Parathyroid adenoma (tissue), 2 donors: ENCODE measurements around the gene INAFM2.

ENCODE experiments used
- H2AFZ ChIP-seq: fragments of 300-600 bp; sonication (generic); one replicate; pipeline ENCODE4 v1.7.0; 2017; ENCODE audit warnings: antibody characterized with exemption, mild to moderate bottlenecking
- H3K27ac ChIP-seq: fragments of 300-600 bp; sonication (generic); one replicate; pipeline ENCODE4 v1.7.0; 2017
- H3K27me3 ChIP-seq: fragments of 300-600 bp; sonication (generic); one replicate; pipeline ENCODE4 v1.7.0; 2017; ENCODE audit warnings: low read length; ENCODE audit not compliant: control insufficient read depth, insufficient read depth
- H3K36me3 ChIP-seq: fragments of 300-600 bp; sonication (generic); one replicate; pipeline ENCODE4 v1.7.0; 2017; ENCODE audit warnings: low read length; ENCODE audit not compliant: control insufficient read depth, insufficient read depth
- H3K4me1 ChIP-seq: fragments of 300-600 bp; sonication (generic); one replicate; pipeline ENCODE4 v1.7.0; 2017; ENCODE audit warnings: control low read depth
- H3K4me2 ChIP-seq: fragments of 300-600 bp; sonication (generic); one replicate; pipeline ENCODE4 v1.7.0; 2017; ENCODE audit warnings: low read length
- H3K4me3 ChIP-seq: fragments of 300-600 bp; sonication (generic); one replicate; pipeline ENCODE4 v1.7.0; 2017; ENCODE audit warnings: low read depth, low read length
- H3K79me2 ChIP-seq: fragments of 300-600 bp; sonication (generic); one replicate; pipeline ENCODE4 v1.7.0; 2017; ENCODE audit warnings: control low read depth
- H3K9ac ChIP-seq: fragments of 300-600 bp; sonication (generic); one replicate; pipeline ENCODE4 v1.7.0; 2017; ENCODE audit warnings: mild to moderate bottlenecking
- H3K9me3 ChIP-seq: fragments of 300-600 bp; sonication (generic); one replicate; pipeline ENCODE4 v1.7.0; 2017; ENCODE audit warnings: low read length; ENCODE audit not compliant: control insufficient read depth
- CTCF ChIP-seq: fragments of 300-600 bp; sonication (generic); IDR thresholded peaks from one replicate; pipeline ENCODE4 v1.7.0; 2017; ENCODE audit warnings: antibody characterized with exemption, mild to moderate bottlenecking
- donor health status: primary hyperparathyroidism.

The INAFM2 gene

DNA sequence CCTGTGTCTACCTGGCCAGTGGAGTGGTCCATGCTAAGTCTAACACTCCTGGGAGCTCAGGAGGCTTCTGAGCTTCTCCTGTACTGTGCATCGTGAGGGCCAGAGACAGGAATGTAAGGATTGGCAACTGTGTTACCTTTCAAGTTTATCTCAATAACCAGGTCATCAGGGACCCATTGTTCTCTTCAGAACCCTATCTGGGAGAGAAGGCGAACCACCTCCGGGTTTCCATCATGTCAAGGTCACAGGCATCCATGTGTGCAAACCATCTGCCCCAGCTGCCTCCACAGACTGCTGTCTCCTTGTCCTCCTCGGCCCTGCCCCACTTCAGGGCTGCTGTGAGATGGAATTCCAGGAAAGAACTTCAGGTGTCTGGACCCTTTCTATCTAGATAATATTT lies 46.6 kb upstream of the INAFM2 start:
- no peaks in the 10 kb centered on the region for H3K9me3 ChIP-seq
- H3K27ac ChIP-seq = no peak overlapping the region
- H3K36me3 ChIP-seq = no peaks in the 10 kb centered on the region
- no peaks in the 10 kb centered on the region for H3K4me1 ChIP-seq
- no peak for TF ChIP-seq CTCF
- H3K4me2 ChIP-seq = no peak overlapping the region
- no peaks in the 10 kb centered on the region for H3K79me2 ChIP-seq
- no peak overlapping the region for H3K4me3 ChIP-seq
- no peak overlapping the region for H2AFZ ChIP-seq
- H3K9ac ChIP-seq = no peak overlapping the region
- no peaks in the 10 kb centered on the region for H3K27me3 ChIP-seq

GRCh38 chr15:40277471-40277870 lies 46.0 kb upstream of the INAFM2 start:
- Histone ChIP-seq H3K4me1 (no peaks in the 10 kb centered on the region), H3K36me3 (no peaks in the 10 kb centered on the region), H3K4me3 (no peak overlapping the region)

GRCh38 chr15:40278026-40278425 lies 45.5 kb upstream of the INAFM2 start:
- H3K27me3 ChIP-seq = no peaks in the 10 kb centered on the region
- H3K9ac ChIP-seq = no peak overlapping the region
- no peak overlapping the region for H3K4me3 ChIP-seq
- H3K4me1 ChIP-seq = peaks cover 2% of the 10 kb centered on the region
- no peak for TF ChIP-seq CTCF
- H3K4me2 ChIP-seq = no peak overlapping the region
- H3K9me3 ChIP-seq = no peaks in the 10 kb centered on the region
- H3K27ac ChIP-seq = no peak overlapping the region
- H3K79me2 ChIP-seq = no peaks in the 10 kb centered on the region
- H3K36me3 ChIP-seq = no peaks in the 10 kb centered on the region
- H2AFZ ChIP-seq = no peak overlapping the region

More at GRCh38 chr15:40277471-40277870, 46.0 kb upstream of the INAFM2 start:
- H3K27ac ChIP-seq = no peak overlapping the region
- H3K9me3 ChIP-seq = no peaks in the 10 kb centered on the region
- TF ChIP-seq CTCF = no peak
- no peaks in the 10 kb centered on the region for H3K27me3 ChIP-seq
- H3K79me2 ChIP-seq = no peaks in the 10 kb centered on the region
- H2AFZ ChIP-seq = no peak overlapping the region
- H3K9ac ChIP-seq = no peak overlapping the region
- H3K4me2 ChIP-seq = no peak overlapping the region

GRCh38 chr15:40279437-40280141 lies 43.9 kb upstream of the INAFM2 start:
- H3K9ac ChIP-seq = no peak overlapping the region
- H3K4me1 ChIP-seq = peaks cover 2% of the 10 kb centered on the region
- H3K36me3 ChIP-seq = no peaks in the 10 kb centered on the region
- no peaks in the 10 kb centered on the region for H3K9me3 ChIP-seq
- H3K27me3 ChIP-seq = no peaks in the 10 kb centered on the region
- H3K4me3 ChIP-seq = no peak overlapping the region
- H3K27ac ChIP-seq = no peak overlapping the region
- H3K4me2 ChIP-seq = no peak overlapping the region
- no peaks in the 10 kb centered on the region for H3K79me2 ChIP-seq
- no peak overlapping the region for H2AFZ ChIP-seq
- TF ChIP-seq CTCF = peak; percentile 89
